H9 (cell line): ENCODE data around the gene GPD2. TPM values are rescaled to one million over a fixed set of nuclear protein-coding genes. Genes with fewer than 3 reads are reported as not detected.

ENCODE experiments used
- DNase-seq: peaks from one replicate; pipeline ENCODE4 v3.0.0-alpha.2; 2017
- H2AFZ ChIP-seq: one replicate; pipeline ENCODE4 v1.6.1; 2013; ENCODE audit warnings: mild to moderate bottlenecking, low read length, control low read depth, moderate library complexity
- H2AK5ac ChIP-seq: 2 replicates; pipeline ENCODE4 v1.6.1; 2013; ENCODE audit warnings: low read length, control low read depth, mixed read lengths; ENCODE audit not compliant: insufficient read length
- H2BK120ac ChIP-seq: one replicate; pipeline ENCODE4 v1.6.1; 2013; ENCODE audit warnings: low read depth, mild to moderate bottlenecking, low read length, control low read depth, inconsistent platforms; ENCODE audit not compliant: poor library complexity, severe bottlenecking
- H2BK12ac ChIP-seq: 2 replicates; pipeline ENCODE4 v1.6.1; 2013; ENCODE audit warnings: low read length, control low read depth, mixed read lengths, low read depth; ENCODE audit not compliant: insufficient read length
- H2BK15ac ChIP-seq: 2 replicates; pipeline ENCODE4 v1.6.1; 2013; ENCODE audit warnings: low read depth, low read length, control low read depth
- H2BK20ac ChIP-seq: one replicate; pipeline ENCODE4 v1.6.1; 2013; ENCODE audit warnings: low read depth, mild to moderate bottlenecking, low read length, control low read depth, inconsistent platforms; ENCODE audit not compliant: poor library complexity, severe bottlenecking
- H2BK5ac ChIP-seq: 2 replicates; pipeline ENCODE4 v1.6.1; 2013; ENCODE audit warnings: low read length, control low read depth, mixed read lengths; ENCODE audit not compliant: insufficient read length
- H3K14ac ChIP-seq: 2 replicates; pipeline ENCODE4 v1.6.1; 2013; ENCODE audit warnings: low read length, control low read depth; ENCODE audit not compliant: insufficient read depth
- H3K18ac ChIP-seq: 2 replicates; pipeline ENCODE4 v1.6.1; 2013; ENCODE audit warnings: low read depth, mild to moderate bottlenecking, mixed read lengths, low read length, control low read depth; ENCODE audit not compliant: insufficient read length
- H3K23ac ChIP-seq: 2 replicates; pipeline ENCODE4 v1.6.1; 2013; ENCODE audit warnings: low read length, control low read depth, mixed read lengths, low read depth; ENCODE audit not compliant: insufficient read length
- H3K23me2 ChIP-seq: 2 replicates; pipeline ENCODE4 v1.6.1; 2013; ENCODE audit warnings: low read depth, mild to moderate bottlenecking, mixed read lengths, low read length, control low read depth; ENCODE audit not compliant: insufficient read length, poor library complexity, severe bottlenecking
- H3K27ac ChIP-seq: 2 replicates; pipeline ENCODE4 v1.5.1; 2013; ENCODE audit warnings: low read length, control low read depth, mixed read lengths, low read depth; ENCODE audit not compliant: insufficient read length
- H3K27me3 ChIP-seq: 2 replicates; pipeline ENCODE4 v1.6.1; 2013; ENCODE audit warnings: low read length, control low read depth, inconsistent platforms; ENCODE audit not compliant: insufficient read depth
- H3K4ac ChIP-seq: 2 replicates; pipeline ENCODE4 v1.6.1; 2013; ENCODE audit warnings: low read depth, mild to moderate bottlenecking, control low read depth, inconsistent platforms, low read length, moderate library complexity
- H3K4me1 ChIP-seq: 2 replicates; pipeline ENCODE4 v1.6.1; 2013; ENCODE audit warnings: low read length, control low read depth, inconsistent platforms; ENCODE audit not compliant: insufficient read depth
- H3K4me2 ChIP-seq: 2 replicates; pipeline ENCODE4 v1.6.1; 2013; ENCODE audit warnings: low read length, control low read depth, mixed read lengths; ENCODE audit not compliant: insufficient read length, insufficient read depth
- H3K56ac ChIP-seq: 2 replicates; pipeline ENCODE4 v1.6.1; 2013; ENCODE audit warnings: low read depth, mild to moderate bottlenecking, mixed read lengths, low read length, control low read depth; ENCODE audit not compliant: insufficient read length
- H3K79me1 ChIP-seq: 2 replicates; pipeline ENCODE4 v1.6.1; 2013; ENCODE audit warnings: low read depth, mild to moderate bottlenecking, moderate library complexity, low read length, control low read depth, inconsistent platforms; ENCODE audit not compliant: insufficient read depth, poor library complexity, severe bottlenecking
- H3K79me2 ChIP-seq: 2 replicates; pipeline ENCODE4 v1.6.1; 2013; ENCODE audit warnings: low read length, control low read depth, inconsistent platforms; ENCODE audit not compliant: insufficient read depth
- H3K9ac ChIP-seq: 2 replicates; pipeline ENCODE4 v1.6.1; 2013; ENCODE audit warnings: low read length, control low read depth, mixed read lengths; ENCODE audit not compliant: insufficient read length; ENCODE audit errors: extremely low read depth
- H3K9me3 ChIP-seq: one replicate; pipeline ENCODE4 v1.6.1; 2013; ENCODE audit warnings: low read depth, low read length, inconsistent platforms; ENCODE audit not compliant: control insufficient read depth
- H3T11ph ChIP-seq: one replicate; pipeline ENCODE4 v1.6.1; 2013; ENCODE audit warnings: mild to moderate bottlenecking, low read length, control low read depth, inconsistent platforms
- H4K20me1 ChIP-seq: one replicate; pipeline ENCODE4 v1.6.1; 2013; ENCODE audit not compliant: control insufficient read depth, insufficient read length, insufficient read depth
- H4K5ac ChIP-seq: 2 replicates; pipeline ENCODE4 v1.6.1; 2013; ENCODE audit warnings: low read depth, mild to moderate bottlenecking, mixed read lengths, low read length, control low read depth; ENCODE audit not compliant: insufficient read length
- H4K8ac ChIP-seq: replicated peaks from 2 replicates; pipeline ENCODE4 v1.6.1; 2013; ENCODE audit warnings: low read length, control low read depth, mixed read lengths, low read depth; ENCODE audit not compliant: insufficient read length
- H4K91ac ChIP-seq: 2 replicates; pipeline ENCODE4 v1.6.1; 2013; ENCODE audit warnings: low read depth, mild to moderate bottlenecking, moderate library complexity, mixed read lengths, low read length, control low read depth; ENCODE audit not compliant: insufficient read length
- H3K27ac Mint-ChIP-seq, 3 experiments: 2 replicates in 2 of 3; 3 replicates in 1 of 3; pipeline ENCODE4 v1.8.0; 2020 to 2021; ENCODE audit warnings: mixed read lengths in 3 of 3, mild to moderate bottlenecking in 1 of 3, moderate library complexity in 1 of 3
- H3K27me3 Mint-ChIP-seq: 2 replicates; pipeline ENCODE4 v1.8.0; 2021; ENCODE audit warnings: low read depth, mild to moderate bottlenecking, moderate library complexity, mixed read lengths
- H3K36me3 Mint-ChIP-seq, 3 experiments: 2 replicates in 2 of 3; 3 replicates in 1 of 3; pipeline ENCODE4 v1.8.0; 2020 to 2021; ENCODE audit warnings: low read depth in 3 of 3, mixed read lengths in 3 of 3; ENCODE audit not compliant: insufficient read depth in 1 of 3
- H3K4me1 Mint-ChIP-seq, 2 experiments: 2 replicates each; pipeline ENCODE4 v1.8.0; 2020; ENCODE audit warnings: mixed read lengths in 2 of 2
- H3K4me3 Mint-ChIP-seq, 2 experiments: 2 replicates in 1 of 2; 3 replicates in 1 of 2; pipeline ENCODE4 v1.8.0; 2020 to 2021; ENCODE audit warnings: mild to moderate bottlenecking in 2 of 2, mixed read lengths in 2 of 2, moderate library complexity in 1 of 2
- H3K9me3 Mint-ChIP-seq, 2 experiments: 2 replicates in 1 of 2; 3 replicates in 1 of 2; pipeline ENCODE4 v1.8.0; 2020; ENCODE audit warnings: mild to moderate bottlenecking in 2 of 2, mixed read lengths in 2 of 2, moderate library complexity in 1 of 2
- CTCF ChIP-seq: fragments of 200-600 bp; sonication (generic); conservative IDR thresholded peaks from 3 replicates; pipeline ENCODE4 v1.8.0; 2021; ENCODE audit warnings: antibody characterized with exemption, mild to moderate bottlenecking
- WGBS: extraction: QIAGEN DNeasy Blood & Tissue Kit; methylation state at CpG from one replicate; pipeline ENCODE4 v1.1.7; 2013; ENCODE audit warnings: missing lambda C conversion rate, low lambda C conversion rate, mixed read lengths; ENCODE audit not compliant: insufficient read length; ENCODE audit errors: extremely low coverage; 5-methylcytosine and 5-hydroxymethylcytosine counted together
- total RNA-seq: library from RNA; stranded (reverse); gene quantifications from 2 replicates; pipeline ENCODE4 v1.2.1, GENCODE V29; 2021

Gene GPD2
- total RNA-seq, 1 experiment from 2014 or later, result 46.0 TPM

- Histone ChIP-seq H3K4ac (no peak overlapping the region), H2BK12ac (no peak overlapping the region), H3K27ac (no peak overlapping the region), H3K9me3 (no peaks in the 10 kb centered on the region), H3K23ac (no peak overlapping the region), H3K23me2 (no peaks in the 10 kb centered on the region), H3K79me1 (no peaks in the 10 kb centered on the region), H2AFZ (no peak overlapping the region), H3K4me1 (0 out of 2 replicates have a peak, but pooled peaks cover 2% of the 10 kb centered on the region), H2BK20ac (no peak overlapping the region), H3K4me2 (no peak overlapping the region), H2BK5ac (no peak overlapping the region), H3K18ac (no peak overlapping the region), H4K20me1 (no peaks in the 10 kb centered on the region), H3K79me2 (no peaks in the 10 kb centered on the region), H2AK5ac (no peak overlapping the region), H3K14ac (no peak overlapping the region), H3K27me3 (no peaks in the 10 kb centered on the region), H3T11ph (no peak overlapping the region), H3K56ac (no peak overlapping the region), H2BK120ac (no peak overlapping the region), H2BK15ac (no peak overlapping the region), H4K91ac (no peak overlapping the region), H4K5ac (no peak overlapping the region), H4K8ac (no peak overlapping the region), H3K9ac (no peak overlapping the region)
- Mint-ChIP-seq H3K36me3 (peaks cover 10 to 13% (median 13%) of the 10 kb centered on the region in 3 experiments; a peak in 4 of 7 replicates), H3K4me3 (no peak overlapping the region), H3K27ac (no peak overlapping the region), H3K27me3 (no peaks in the 10 kb centered on the region), H3K9me3 (no peaks in the 10 kb centered on the region; a peak in 1 of 5 replicates), H3K4me1 (peaks cover 0 to 4% of the 10 kb centered on the region in 2 experiments; a peak in 2 of 4 replicates)
- TF ChIP-seq CTCF, result no peak
- no CpG with 5 or more reads among the region's 3 CpGs for WGBS
- no peak for DNase-seq
Observed at GRCh38 chr2:156576005-156576404, 139.8 kb downstream of the GPD2 start.
